IPS-20b (cell line): ENCODE data around the gene TBC1D14.

Experiments used
- H3K27ac ChIP-seq: one replicate; pipeline ENCODE4 v1.5.1; 2013; ENCODE audit warnings: low read length
- H3K27me3 ChIP-seq: 2 replicates; pipeline ENCODE4 v1.6.1; 2013; ENCODE audit warnings: mild to moderate bottlenecking, low read length, inconsistent platforms; ENCODE audit not compliant: insufficient read depth
- H3K36me3 ChIP-seq: 2 replicates; pipeline ENCODE4 v1.6.1; 2013; ENCODE audit warnings: low read depth, mild to moderate bottlenecking, inconsistent platforms, low read length, moderate library complexity; ENCODE audit not compliant: insufficient read depth
- H3K4me1 ChIP-seq: 2 replicates; pipeline ENCODE4 v1.6.1; 2013; ENCODE audit warnings: mild to moderate bottlenecking, control low read depth, inconsistent platforms, low read length, moderate library complexity; ENCODE audit not compliant: insufficient read depth
- H3K4me3 ChIP-seq: 2 replicates; pipeline ENCODE4 v1.5.1; 2013; ENCODE audit warnings: mild to moderate bottlenecking, low read length, inconsistent platforms
- H3K9ac ChIP-seq: 2 replicates; pipeline ENCODE4 v1.6.1; 2013; ENCODE audit warnings: low read depth, mild to moderate bottlenecking, inconsistent platforms, low read length, moderate library complexity
- H3K9me3 ChIP-seq: 2 replicates; pipeline ENCODE4 v1.6.1; 2013; ENCODE audit warnings: mild to moderate bottlenecking, low read depth, low read length, inconsistent platforms; ENCODE audit not compliant: insufficient read depth

TBC1D14 gene

GRCh38 chr4:7050481-7051143, 141.0 kb downstream of the TBC1D14 start:
- H3K9me3 ChIP-seq = no peaks in the 10 kb centered on the region
- peaks cover 19% of the 10 kb centered on the region; the same call in 1 of the 2 replicates for H3K36me3 ChIP-seq
- no peak overlapping the region for H3K4me3 ChIP-seq
- H3K27ac ChIP-seq = no peak overlapping the region
- no peak overlapping the region for H3K9ac ChIP-seq
- no peaks in the 10 kb centered on the region for H3K27me3 ChIP-seq
- peaks cover 4% of the 10 kb centered on the region; the same call in 1 of the 2 replicates for H3K4me1 ChIP-seq

DNA sequence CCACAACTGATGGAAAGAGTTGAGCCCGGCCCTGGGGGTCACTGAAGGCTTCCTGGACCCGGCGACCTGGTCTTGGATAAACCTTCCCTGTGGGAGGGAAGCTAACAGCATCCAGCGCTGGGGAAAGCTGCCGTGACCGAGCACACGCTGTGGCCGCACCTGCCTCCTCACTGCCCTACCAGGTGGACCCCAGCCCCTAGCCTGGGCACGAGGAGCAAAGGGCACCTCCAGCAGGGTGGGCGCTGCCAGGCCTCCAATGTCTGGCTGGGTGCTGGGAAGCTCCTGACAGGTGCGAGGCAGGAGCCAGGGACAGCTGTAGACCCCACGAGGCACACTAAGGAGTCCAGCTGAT, 141.5 kb downstream of the TBC1D14 start:
- Histone ChIP-seq H3K27ac (no peak overlapping the region), H3K27me3 (no peaks in the 10 kb centered on the region), H3K9ac (no peak overlapping the region), H3K36me3 (peaks cover 22% of the 10 kb centered on the region; the same call in 1 of the 2 replicates), H3K9me3 (no peaks in the 10 kb centered on the region), H3K4me1 (peaks cover 4% of the 10 kb centered on the region; the same call in 1 of the 2 replicates), H3K4me3 (no peak overlapping the region)

GRCh38 chr4:7051905-7052304, 142.3 kb downstream of the TBC1D14 start:
- Histone ChIP-seq H3K27me3 (no peaks in the 10 kb centered on the region), H3K27ac (no peak overlapping the region), H3K36me3 (peaks cover 22% of the 10 kb centered on the region; the same call in 1 of the 2 replicates), H3K9me3 (no peaks in the 10 kb centered on the region), H3K9ac (no peak overlapping the region), H3K4me1 (peaks cover 4% of the 10 kb centered on the region; the same call in 1 of the 2 replicates), H3K4me3 (no peak overlapping the region)

GRCh38 chr4:7052313-7052712, 142.7 kb downstream of the TBC1D14 start:
- H3K4me1 ChIP-seq = peaks cover 4% of the 10 kb centered on the region; the same call in 1 of the 2 replicates
- H3K9ac ChIP-seq = no peak overlapping the region
- H3K9me3 ChIP-seq = no peaks in the 10 kb centered on the region
- H3K36me3 ChIP-seq = peaks cover 22% of the 10 kb centered on the region; the same call in 1 of the 2 replicates
- H3K27ac ChIP-seq = no peak overlapping the region
- H3K27me3 ChIP-seq = no peaks in the 10 kb centered on the region
- H3K4me3 ChIP-seq = no peak overlapping the region

- Histone ChIP-seq H3K36me3 (peaks cover 22% of the 10 kb centered on the region; the same call in 1 of the 2 replicates), H3K27ac (no peak overlapping the region)
Measured at GRCh38 chr4:7052923-7053715, 143.5 kb downstream of the TBC1D14 start.

DNA sequence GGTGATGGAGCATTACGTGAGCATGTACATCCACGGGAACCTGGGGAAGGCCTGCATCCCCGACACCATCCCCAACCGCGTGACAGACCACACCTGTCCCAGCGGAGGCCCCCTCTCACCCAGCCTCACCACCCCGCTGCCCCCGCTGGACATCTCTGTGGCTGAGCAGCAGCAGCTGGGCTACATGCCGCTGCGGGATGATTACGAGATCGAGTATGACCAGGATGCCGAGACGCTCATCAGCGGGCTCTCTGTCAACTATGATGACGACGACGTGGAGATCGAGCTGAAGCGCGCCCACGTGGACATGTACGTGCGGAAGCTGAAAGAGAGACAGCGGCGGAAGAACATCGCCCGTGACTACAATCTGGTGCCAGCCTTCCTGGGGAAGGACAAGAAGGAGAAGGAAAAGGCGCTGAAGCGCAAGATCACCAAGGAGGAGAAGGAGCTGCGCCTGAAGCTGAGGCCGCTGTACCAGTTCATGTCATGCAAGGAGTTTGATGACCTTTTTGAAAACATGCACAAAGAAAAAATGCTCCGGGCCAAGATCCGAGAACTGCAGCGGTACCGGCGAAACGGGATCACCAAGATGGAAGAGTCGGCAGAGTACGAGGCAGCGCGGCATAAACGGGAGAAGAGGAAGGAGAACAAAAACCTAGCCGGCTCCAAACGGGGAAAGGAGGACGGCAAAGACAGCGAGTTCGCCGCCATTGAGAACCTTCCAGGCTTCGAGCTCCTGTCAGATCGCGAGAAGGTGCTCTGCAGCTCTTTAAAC, 144.7 kb downstream of the TBC1D14 start:
- Histone ChIP-seq H3K9me3 (no peaks in the 10 kb centered on the region), H3K4me1 (no peaks in the 10 kb centered on the region), H3K9ac (no peak overlapping the region), H3K4me3 (no peak overlapping the region), H3K27me3 (no peaks in the 10 kb centered on the region), H3K27ac (no peak overlapping the region), H3K36me3 (peaks cover 31% of the 10 kb centered on the region)

More at GRCh38 chr4:7052923-7053715, 143.5 kb downstream of the TBC1D14 start:
- Histone ChIP-seq H3K4me3 (no peak overlapping the region), H3K27me3 (no peaks in the 10 kb centered on the region), H3K9me3 (no peaks in the 10 kb centered on the region), H3K9ac (no peak overlapping the region), H3K4me1 (peaks cover under 1% of the 10 kb centered on the region; the same call in 1 of the 2 replicates)

DNA sequence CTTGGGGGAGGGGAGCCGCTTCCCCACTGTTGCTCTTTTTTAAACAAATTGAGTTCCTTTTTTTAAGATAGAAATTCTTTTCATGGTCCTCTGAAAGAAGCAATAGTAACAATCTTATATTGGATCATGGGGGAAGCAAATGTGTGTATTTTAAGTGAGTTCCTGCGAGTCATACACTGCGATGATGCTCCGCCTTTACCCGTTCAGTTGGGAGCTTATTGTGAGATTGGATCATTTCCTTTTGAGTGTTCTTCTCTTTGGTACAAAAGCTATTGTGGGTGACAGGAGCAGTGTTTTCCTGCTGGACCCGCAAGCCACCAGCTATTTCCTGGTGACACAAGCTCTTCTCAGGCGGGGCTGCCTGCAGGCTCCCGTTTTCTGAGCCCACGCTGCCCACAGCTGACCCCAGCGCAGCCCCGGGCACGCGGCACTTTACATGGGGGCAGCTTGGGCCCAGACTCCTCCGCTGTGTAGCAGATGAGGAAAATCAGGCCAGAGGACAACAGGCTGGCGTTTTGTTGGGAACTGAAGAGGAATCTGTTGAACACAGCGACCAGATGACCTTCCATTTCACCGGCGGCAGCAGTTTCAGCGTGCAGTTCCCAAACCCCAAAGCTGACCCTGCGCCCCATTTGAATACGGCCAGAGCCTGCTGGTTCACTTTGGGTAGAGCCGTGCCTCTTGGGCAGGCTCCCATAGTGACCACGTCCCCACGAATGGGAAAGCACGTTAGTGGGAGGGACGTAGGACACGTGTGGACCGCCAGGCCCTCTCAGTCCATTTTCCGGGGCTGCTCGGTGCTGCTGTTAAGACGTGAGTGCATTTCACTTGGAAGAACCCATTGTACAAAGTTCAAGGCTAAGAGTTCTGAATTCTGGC, 145.7 kb downstream of the TBC1D14 start:
- no peaks in the 10 kb centered on the region for H3K27me3 ChIP-seq
- H3K36me3 ChIP-seq = peaks cover 41% of the 10 kb centered on the region
- H3K27ac ChIP-seq = no peak overlapping the region
- H3K9ac ChIP-seq = no peak overlapping the region
- no peaks in the 10 kb centered on the region for H3K4me1 ChIP-seq
- H3K9me3 ChIP-seq = no peaks in the 10 kb centered on the region
- no peak overlapping the region for H3K4me3 ChIP-seq

DNA sequence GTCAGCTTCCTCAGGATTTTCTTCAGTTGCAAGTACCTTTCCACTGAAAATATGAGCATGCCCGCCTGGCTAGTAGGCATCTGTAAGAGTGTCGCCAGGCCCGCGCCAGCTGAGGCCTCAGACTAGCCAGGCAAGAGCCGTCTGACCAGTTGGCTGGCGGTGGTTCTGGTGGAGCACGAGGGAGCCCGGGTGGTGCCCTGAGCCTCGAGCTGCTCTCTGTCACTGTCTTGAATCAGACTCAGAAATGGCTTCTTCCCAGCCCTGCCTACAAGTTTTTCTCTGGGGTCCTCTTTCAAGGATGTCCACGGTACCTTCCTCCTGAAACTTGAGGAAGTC, 146.3 kb downstream of the TBC1D14 start:
- H3K9ac ChIP-seq = no peak overlapping the region
- no peak overlapping the region for H3K4me3 ChIP-seq
- no peak overlapping the region for H3K27ac ChIP-seq
- no peaks in the 10 kb centered on the region for H3K27me3 ChIP-seq
- H3K4me1 ChIP-seq = no peaks in the 10 kb centered on the region
- no peaks in the 10 kb centered on the region for H3K9me3 ChIP-seq
- peaks cover 47% of the 10 kb centered on the region for H3K36me3 ChIP-seq

GRCh38 chr4:7058792-7059191, 149.2 kb downstream of the TBC1D14 start:
- no peaks in the 10 kb centered on the region for H3K9me3 ChIP-seq
- H3K4me1 ChIP-seq = no peaks in the 10 kb centered on the region
- H3K27ac ChIP-seq = no peak overlapping the region
- H3K36me3 ChIP-seq = peaks cover 71% of the 10 kb centered on the region
- H3K27me3 ChIP-seq = no peaks in the 10 kb centered on the region
- no peak overlapping the region for H3K4me3 ChIP-seq
- no peak overlapping the region for H3K9ac ChIP-seq

- no peaks in the 10 kb centered on the region for H3K27me3 ChIP-seq
- H3K27ac ChIP-seq = no peak overlapping the region
- H3K4me1 ChIP-seq = no peaks in the 10 kb centered on the region
- peaks cover 70% of the 10 kb centered on the region for H3K36me3 ChIP-seq
- H3K9ac ChIP-seq = no peak overlapping the region
- no peak overlapping the region for H3K4me3 ChIP-seq
- H3K9me3 ChIP-seq = no peaks in the 10 kb centered on the region
Measured at GRCh38 chr4:7059662-7060061, 150.0 kb downstream of the TBC1D14 start.
